22Rv1 (cell line): ENCODE data around the gene CSGALNACT2.

Experiments used
- ZFX ChIP-seq: fragments of 450-650 bp; IDR thresholded peaks from 2 replicates; pipeline ENCODE4 v1.6.1; 2017; ENCODE audit warnings: antibody characterized with exemption, borderline replicate concordance
- TF ChIP-seq, protein P1 (sequence below): fragments of 450-650 bp; IDR thresholded peaks from 2 replicates; pipeline ENCODE4 v1.5.1; 2017; ENCODE audit warnings: mild to moderate bottlenecking

GRCh38 chr10:43091846-43092245 is 46.4 kb upstream of the CSGALNACT2 start:
- TF ChIP-seq, protein P1, sequence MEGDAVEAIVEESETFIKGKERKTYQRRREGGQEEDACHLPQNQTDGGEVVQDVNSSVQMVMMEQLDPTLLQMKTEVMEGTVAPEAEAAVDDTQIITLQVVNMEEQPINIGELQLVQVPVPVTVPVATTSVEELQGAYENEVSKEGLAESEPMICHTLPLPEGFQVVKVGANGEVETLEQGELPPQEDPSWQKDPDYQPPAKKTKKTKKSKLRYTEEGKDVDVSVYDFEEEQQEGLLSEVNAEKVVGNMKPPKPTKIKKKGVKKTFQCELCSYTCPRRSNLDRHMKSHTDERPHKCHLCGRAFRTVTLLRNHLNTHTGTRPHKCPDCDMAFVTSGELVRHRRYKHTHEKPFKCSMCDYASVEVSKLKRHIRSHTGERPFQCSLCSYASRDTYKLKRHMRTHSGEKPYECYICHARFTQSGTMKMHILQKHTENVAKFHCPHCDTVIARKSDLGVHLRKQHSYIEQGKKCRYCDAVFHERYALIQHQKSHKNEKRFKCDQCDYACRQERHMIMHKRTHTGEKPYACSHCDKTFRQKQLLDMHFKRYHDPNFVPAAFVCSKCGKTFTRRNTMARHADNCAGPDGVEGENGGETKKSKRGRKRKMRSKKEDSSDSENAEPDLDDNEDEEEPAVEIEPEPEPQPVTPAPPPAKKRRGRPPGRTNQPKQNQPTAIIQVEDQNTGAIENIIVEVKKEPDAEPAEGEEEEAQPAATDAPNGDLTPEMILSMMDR, result no peak
- TF ChIP-seq ZFX, result no peak
